ENCODE data around the gene PIBF1.
A peak's percentile ranks its signal among the peaks of the same experiment; 100 is the strongest.
"Not testable (repeated sequence)": the region's sequence is repeated elsewhere in the genome, so short reads cannot be mapped to it uniquely, and the experiment has no call there.

PIBF1 gene, protein sequence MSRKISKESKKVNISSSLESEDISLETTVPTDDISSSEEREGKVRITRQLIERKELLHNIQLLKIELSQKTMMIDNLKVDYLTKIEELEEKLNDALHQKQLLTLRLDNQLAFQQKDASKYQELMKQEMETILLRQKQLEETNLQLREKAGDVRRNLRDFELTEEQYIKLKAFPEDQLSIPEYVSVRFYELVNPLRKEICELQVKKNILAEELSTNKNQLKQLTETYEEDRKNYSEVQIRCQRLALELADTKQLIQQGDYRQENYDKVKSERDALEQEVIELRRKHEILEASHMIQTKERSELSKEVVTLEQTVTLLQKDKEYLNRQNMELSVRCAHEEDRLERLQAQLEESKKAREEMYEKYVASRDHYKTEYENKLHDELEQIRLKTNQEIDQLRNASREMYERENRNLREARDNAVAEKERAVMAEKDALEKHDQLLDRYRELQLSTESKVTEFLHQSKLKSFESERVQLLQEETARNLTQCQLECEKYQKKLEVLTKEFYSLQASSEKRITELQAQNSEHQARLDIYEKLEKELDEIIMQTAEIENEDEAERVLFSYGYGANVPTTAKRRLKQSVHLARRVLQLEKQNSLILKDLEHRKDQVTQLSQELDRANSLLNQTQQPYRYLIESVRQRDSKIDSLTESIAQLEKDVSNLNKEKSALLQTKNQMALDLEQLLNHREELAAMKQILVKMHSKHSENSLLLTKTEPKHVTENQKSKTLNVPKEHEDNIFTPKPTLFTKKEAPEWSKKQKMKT

DNA sequence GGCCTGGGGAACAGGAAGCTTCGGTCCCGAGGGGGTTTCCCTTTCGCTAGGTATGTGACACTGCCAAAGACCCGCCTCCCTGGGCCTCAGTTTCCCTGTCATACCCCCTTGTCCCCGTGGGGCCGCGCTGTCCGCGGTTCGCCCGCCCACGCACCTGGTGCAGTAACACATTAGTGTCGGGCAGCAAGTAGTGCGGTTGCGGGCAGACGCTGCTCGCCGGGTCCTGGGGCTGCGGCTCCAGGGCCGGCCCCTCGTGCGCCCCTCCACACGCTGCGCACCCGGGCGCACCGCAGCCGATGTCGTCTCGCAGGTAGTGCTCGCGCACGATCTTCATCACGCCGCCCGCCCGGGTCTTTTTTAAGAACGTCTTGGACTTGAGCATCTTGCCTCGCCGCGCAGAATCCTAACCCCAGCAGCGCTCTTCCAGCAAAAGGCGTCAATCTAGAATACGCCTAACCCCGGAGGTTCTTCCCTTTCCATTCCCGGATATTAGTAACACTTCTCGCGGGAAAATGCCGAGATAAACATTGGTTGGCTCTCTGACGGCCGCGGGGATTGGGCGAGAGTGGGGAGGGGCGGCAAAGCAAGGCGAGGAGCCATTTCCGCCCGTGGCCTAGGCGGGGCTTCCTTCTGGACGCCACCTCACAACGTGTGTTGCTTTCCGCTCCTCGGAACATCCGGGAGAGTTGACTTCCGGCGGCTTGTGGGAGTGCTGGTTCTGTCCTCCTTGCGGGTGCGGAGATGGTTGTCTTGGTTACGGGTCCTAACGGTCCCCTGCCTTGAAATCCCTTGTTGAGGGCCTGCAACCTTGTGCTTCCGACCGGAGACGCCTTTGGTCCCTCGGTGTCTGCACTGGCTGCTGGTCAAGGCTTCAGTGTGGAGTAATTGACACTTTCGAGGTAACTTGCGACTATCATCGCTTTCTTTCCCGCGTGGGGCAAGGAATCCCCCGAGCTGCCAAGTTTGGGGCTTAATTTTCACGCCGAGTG lies at the start of gene PIBF1, which contains the start of gene DIS3:
PIBF1 (plus strand) TSS at position 683 of the 989 bp plus-strand sequence. CDS start 1,337 bp downstream, outside the sequence.
DIS3 (minus strand) TSS at position 450 of the 989 bp plus-strand sequence; CDS start at position 382, 68 bp downstream.
- peak; percentile 68 to 91 (median 86) for DNase-seq (ENCODE audit: low read depth in 2 of 3, low spot score in 2 of 3)

DNA sequence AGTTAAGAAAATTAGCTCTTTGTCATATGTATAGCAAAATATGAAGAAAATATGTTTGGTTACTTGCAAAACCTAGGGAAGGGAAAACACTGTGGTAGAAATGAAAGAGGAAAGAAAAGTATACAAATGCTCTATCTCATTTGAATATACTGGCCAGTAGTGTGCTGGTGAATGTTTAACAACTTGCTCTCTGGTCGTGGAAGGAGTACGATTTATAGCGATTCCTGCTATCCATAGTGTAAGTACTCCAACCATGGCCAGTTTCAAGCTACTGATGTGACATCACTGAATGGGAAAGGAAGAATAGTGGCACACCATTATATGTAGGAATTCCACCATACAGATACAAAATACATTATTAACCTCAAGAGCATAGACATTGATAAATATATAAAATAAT lies 44.9 kb upstream of the PIBF1 start:
- DNase-seq (ENCODE audit: low read depth in 2 of 3, low spot score in 2 of 3), result no peak

DNA sequence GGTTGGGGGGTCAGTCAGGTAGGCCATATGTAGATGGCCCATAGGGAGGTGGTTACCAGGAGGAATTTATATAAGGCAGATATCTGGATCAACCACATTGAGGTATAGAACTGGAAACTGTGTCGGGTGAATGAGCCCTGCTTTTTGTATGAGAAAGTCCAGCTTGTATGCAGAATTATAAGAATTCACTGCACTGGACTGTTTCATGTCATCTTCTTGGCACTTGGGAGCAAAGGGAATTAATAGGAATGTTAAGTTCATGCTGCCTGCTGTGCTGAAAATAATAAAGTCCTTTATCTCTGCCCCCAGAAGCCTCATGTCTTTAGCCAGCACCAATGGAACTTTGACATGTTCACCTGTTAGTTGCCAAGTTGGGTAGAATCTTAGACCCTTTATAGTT lies 41.9 kb upstream of the PIBF1 start:
- no peak for DNase-seq (ENCODE audit: low read depth in 2 of 3, low spot score in 2 of 3)

DNA sequence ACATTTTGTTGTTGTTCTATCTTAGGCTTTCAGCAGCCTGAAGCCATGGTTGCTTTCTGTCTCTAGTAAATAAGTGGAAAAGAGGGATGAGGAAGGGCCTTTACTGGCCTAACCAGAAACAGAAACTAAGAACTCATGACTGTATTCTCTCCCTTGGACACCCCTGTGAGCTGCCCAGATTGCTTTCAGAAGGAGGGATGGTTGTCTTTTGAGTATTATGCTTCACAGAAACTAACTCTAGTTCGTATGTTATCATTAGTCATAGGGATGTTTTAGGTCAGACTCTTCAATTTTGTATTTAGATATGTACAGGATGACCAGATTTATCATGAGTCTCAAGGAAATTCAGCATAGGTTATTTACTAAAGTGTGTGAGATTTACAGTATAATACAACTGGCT lies 36.7 kb upstream of the PIBF1 start:
- no peak for DNase-seq (ENCODE audit: low read depth in 2 of 3, low spot score in 2 of 3)

DNA sequence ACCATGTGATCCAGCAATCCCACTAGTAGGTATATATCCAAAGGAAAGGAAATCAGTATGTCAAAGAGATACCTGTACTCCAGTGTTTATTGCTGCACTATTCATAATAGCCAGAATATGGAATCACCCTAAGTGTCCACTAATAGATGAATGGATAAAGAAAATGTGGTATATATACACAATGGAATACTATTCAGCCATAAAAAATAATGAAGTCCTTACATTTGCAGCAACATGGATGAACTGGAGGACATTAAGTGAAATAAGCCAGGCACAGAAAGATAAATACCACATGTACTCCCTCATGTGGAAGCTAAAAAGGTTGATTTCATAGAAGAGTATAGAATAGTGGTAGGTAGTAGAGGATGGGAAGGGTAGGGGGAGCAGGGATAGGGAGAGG lies 30.7 kb upstream of the PIBF1 start:
- DNase-seq (ENCODE audit: low read depth in 2 of 3, low spot score in 2 of 3), result no peak

DNA sequence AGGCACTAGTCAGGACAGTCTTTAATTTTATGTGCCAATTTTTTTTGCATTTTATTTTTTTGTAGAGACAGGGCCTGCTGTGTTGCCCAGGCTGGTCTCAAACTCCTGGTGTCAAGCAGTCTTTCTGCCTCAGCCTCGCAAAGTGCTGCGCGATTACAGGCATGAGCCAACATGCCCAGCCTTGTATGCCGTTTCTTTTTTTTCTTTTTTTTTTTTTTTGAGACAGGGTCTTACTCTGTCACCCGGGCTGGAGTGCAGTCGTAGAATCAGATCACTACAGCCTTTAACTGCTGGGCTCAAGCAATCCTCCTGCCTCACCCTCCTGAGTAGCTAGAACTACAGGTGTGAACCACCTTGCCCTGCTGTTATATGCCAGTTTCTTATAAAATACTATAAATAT lies 27.8 kb upstream of the PIBF1 start:
- DNase-seq (ENCODE audit: low read depth in 2 of 3, low spot score in 2 of 3), result no peak

DNA sequence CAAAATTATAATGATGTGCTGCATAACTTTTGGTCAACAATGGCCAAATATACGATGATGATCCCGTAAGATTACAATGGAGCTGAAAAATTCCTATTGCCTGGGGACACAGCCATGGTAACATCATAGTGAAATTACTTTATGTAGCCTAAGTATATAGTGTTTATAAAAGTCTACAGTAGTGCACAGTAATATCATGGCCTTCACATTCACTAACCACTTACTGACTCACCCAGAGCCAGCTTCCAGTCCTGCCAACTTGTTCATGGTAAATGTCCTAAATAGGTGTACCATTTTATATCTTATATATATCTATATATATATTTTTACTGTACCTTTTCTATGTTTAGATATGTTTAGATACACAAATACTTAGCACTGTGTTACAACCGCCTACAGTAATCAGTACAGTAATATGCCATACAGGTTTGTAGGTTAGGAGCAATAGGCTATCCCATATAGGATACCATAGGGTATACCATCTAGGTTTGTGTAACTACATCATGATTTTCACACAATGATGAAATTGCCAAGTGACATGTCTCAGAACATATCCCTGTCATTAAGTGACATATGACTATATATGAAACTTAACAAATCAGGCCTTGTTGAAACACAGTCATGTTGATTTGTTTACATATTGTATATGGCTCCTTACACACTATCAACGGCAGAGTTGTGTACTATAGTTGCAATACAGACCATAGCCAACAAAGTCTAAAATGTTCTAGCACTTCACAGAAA lies 24.0 kb upstream of the PIBF1 start:
- no peak for DNase-seq (ENCODE audit: low read depth in 2 of 3, low spot score in 2 of 3)

DNA sequence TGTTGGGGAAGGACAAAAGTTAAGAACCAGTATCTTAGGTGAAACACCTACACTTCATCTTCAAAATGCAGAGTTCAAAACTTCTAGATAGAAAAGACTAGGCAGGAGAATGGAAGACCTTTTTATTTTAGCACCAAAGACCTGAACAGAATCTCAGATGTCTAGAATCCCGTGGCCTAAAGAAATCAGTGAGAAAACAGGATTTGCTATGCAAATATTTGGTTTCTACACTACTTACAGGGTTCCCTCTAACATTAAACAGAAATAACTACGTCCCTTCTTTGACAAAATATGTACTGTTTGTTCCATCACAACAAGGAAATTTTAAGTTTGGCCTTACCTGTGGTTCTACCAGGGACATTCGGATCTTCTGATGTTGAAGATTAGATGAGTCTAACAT lies 21.7 kb upstream of the PIBF1 start:
- DNase-seq (ENCODE audit: low read depth in 2 of 3, low spot score in 2 of 3), result no peak

DNA sequence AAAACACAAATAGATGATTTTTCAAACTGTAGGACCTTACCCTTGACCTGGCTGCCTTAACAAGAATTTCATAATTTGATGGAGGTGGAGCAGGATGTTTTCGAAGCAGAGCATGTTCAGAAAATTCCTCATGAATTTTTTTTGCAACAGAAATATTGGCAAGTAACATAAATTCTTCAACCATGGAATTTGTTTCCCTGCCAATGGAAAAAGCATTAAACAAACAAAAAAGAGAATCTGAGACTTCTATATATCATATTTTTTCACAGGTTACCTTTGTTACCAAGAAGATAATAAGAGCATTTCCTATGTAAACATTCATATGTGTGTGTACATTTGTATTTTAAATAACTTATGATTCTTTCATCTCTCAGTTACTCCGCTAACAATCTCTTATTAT lies 18.5 kb upstream of the PIBF1 start:
- no peak for DNase-seq (ENCODE audit: low read depth in 2 of 3, low spot score in 2 of 3)

DNA sequence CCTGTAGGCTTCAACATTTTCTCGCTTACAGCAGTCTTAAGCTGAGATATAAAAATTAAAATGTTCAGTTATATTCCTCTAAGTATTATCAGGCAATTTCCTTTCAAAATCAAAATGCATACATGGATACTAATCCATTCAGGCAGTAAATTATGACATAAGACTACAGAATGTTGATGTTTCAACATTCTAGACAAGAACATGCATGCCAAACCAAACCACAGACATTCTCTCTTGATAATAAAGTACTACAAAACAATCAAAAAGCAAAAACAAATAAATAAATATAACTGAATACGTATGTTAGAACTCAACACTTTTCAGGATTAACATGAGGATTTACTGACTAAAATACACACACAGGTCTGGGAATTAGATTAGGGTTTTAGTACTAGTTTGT lies 7.9 kb upstream of the PIBF1 start:
- DNase-seq (ENCODE audit: low read depth in 2 of 3, low spot score in 2 of 3), result no peak

DNA sequence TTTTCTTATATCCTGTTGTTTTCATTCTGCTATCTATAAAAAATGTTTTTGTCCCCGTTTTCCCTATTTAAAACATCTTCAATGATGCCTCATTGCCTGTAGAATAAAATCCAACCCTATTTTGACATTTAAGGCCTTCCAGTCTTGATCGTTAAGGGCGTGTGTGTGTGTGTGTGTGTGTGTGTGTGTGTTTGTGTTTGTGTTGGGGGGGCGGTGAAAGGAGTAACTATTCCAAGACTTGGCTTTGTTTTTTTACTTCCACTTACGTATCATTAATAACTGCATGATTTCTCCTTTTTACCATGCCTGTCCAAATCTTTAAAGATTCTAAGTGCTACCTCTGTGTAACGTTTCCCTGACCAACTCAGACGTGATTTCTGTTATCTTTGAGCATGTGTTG lies 784 bp downstream of the PIBF1 start:
- no peak for DNase-seq (ENCODE audit: low read depth in 2 of 3, low spot score in 2 of 3)

DNA sequence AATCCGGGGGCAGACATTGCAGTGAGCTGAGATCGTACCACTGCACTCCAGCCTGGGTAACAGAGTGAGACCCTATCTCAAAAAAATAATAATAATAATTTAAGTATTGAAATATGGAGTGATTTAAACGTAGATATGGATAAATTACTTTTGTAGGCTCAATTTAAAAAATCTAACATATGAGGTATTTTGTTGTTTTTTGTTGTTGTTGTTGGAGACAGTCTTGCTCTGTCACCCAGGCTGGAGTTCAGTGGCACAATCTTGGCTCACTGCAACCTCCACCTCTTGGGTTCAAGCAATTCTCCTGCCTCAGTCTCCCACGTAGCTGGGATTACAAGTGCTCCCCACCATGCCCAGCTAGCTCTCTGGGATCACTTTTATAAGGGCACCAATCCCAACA lies 2.7 kb downstream of the PIBF1 start:
- DNase-seq (ENCODE audit: low read depth in 2 of 3, low spot score in 2 of 3), result not testable (repeated sequence)

DNA sequence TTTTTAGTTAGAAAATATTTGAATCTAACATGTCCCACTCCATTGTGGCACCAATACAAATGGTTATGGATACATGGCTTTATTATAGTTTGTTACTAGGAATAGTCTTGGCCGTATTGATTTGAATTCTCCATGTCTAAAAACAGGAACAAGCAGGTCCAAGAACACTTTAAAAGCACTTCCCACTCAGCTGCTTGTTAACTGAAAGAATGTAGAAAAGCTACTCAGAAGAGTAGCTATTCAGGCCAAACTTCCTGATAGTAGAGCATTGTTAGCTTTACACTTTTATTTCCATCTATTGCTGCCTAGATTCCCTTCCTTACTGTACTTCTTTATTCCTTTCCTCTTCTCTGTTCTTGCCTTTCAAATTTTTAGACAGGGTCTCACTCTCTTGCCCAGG lies 6.9 kb downstream of the PIBF1 start:
- no peak for DNase-seq (ENCODE audit: low read depth in 2 of 3, low spot score in 2 of 3)

DNA sequence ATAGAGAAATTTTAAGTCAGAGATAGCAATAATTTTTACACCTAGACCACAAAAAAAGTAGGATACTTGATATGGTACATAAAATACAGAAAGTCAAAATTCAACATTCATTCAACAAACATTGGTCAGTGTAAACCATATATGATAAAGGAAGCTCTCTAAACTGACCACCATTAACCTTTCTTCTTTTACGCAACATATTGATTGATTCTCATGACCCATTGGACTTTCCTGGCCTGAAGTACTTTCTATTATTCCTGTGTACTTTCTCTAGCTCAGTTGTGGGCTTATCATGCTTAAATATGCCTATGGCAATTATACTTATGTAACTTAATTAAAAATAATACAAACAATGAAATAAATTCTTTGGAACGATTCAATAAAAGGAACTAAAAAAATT lies 10.7 kb downstream of the PIBF1 start:
- no peak for DNase-seq (ENCODE audit: low read depth in 2 of 3, low spot score in 2 of 3)

DNA sequence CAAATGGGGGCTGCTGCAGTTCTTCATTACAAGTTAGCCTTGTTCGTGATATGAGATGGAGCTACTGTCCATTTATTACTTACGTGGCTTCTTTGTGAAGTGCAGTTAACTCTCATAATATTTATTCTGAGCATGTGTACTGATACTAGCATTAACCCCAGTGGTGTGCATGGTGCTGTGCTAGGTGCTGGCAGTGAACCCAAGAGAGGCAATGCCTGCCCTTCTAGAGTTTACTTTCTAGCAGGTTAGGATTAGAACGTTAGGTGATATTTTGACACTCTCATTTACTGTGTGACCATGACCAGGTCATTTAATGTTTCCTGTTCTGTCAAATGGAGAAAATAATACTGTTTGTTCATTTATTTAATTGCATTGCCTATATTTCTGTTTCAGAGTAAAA lies 16.9 kb downstream of the PIBF1 start:
- no peak for DNase-seq (ENCODE audit: low read depth in 2 of 3, low spot score in 2 of 3)

DNA sequence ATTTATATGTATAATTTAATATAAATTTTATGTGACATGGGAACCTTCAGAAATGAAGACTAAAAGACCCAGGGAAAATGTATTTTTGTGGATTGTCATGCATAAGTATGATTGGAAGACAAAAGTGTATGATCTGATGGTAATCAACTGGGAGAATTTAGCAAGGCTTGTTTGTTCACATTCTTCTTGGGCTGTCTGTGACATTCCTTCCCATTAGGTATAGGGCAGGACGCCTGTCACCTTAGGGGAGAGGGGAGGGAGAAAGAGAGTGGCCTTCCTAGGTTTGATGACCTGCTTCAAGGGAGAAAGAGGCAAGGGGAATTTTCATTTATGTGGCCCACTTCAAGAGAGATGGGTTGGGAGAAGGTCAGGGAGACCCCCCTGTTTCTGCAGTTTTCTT lies 22.4 kb downstream of the PIBF1 start:
- no peak for DNase-seq (ENCODE audit: low read depth in 2 of 3, low spot score in 2 of 3)

DNA sequence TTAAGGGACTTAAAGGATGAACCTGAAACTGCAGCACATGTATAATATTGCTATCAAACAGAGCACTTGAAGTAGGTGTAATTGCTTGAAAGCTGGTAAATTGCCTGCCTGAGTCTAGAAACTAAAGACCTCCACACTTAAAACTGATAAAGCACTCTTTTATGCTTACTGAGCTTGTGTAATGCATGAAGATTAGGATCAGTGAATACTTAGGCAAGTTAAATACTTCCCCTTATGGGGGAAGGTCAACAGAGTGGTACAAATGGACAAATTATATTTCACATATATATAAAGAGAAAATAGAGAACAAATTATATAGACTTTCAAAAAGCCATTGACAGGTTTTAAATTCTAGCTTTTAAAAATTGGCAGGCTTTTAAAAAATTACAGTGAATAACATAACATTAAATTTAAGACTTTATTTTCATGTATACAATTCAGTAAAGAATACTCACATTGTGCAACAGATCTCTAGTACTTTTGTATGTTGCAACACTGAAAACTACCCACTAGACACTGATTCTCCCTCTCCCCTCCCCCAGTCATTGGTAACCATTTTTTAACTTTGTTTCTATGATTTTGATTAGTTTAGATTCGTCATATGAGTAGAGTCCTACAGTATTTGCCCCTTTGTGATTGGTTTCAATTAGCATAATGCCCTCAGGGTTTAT lies 23.9 kb downstream of the PIBF1 start:
- DNase-seq (ENCODE audit: low read depth in 2 of 3, low spot score in 2 of 3), result no peak

DNA sequence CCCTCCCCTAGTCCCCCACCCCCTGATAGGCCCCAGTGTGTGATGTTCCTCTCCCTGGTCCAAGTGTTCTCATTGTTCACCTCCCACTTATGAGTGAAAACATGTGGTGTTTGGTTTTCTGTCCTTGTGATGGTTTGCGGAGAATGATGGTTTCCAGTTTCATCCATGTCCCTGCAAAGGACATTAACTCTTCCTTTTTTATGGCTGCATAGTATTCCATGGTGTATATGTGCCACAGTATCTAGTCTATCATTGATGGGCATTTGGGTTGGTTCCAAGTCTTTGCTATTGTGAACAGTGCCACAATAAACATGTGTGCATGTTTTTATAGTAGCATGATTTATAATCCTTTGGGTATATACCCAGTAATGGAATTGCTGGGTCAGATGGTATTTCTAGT lies 24.6 kb downstream of the PIBF1 start:
- not testable (repeated sequence) for DNase-seq (ENCODE audit: low read depth in 2 of 3, low spot score in 2 of 3)

DNA sequence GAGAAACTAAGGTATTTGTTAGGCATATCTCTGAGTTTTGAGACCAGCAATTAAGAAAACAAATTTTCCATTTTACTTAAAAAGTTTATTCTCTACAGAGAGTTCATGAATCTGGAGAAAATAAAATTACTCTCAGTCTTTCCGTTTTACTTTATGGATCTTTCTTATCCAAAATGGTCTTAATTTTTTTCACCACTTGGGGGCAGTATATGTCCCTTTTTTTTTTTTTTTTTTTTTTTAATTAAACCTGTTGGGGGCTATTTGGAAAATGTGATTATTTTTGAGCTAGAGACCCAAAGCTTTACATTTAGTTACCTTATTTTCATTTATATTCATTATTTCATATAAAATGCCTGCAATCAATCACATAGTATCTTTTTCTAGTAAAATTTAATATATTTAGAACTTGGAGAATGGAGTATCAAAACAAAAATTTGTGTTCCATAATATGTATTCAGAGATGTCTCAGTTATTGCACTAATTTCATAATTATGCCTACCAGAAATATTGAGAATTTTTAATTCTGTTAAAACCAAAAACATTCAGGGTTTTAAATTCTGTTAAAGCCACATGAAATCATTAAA lies 27.1 kb downstream of the PIBF1 start:
- DNase-seq (ENCODE audit: low read depth in 2 of 3, low spot score in 2 of 3), result no peak
